ENCODE results near the gene PLPPR5.

The PLPPR5 gene

DNA sequence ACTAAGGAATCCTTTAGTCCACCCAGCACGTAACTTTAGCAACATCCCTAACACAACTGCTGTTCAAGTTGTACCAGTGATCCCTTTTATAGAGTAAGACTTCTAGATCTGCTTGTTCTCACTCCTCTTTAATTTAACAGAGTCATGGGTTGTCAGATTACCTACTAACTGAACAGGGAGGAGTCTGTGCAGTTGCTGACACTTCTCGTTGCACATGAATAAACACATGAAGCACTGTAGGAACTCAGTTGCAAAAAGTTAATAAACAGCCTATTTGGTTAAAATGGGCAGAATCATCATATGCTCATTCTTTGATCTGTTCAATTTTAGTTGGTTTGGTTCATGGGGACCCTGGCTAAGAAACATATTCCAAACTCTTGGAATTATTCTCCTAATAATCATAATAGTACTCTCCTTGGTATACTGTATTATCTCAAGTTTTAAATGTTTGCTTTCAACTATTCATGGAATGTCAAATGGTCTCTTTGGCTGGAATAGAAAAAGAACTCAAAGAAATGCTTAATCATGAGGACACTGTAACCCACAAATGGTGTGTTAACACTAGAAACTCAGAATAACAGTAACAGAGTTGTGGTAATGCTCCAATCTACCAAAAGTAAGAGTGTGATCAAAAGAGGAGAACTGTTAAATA, 15.6 kb downstream of the PLPPR5 start:
- Histone ChIP-seq H3K9me3 (ENCODE audit: control insufficient read depth, insufficient read depth, low read depth, low read length) (no peaks in the 10 kb centered on the region), H3K27ac (ENCODE audit: extremely low read depth, low read depth, low read length) (no peak overlapping the region), H3K4me1 (ENCODE audit: control insufficient read depth, insufficient read depth, low read length) (no peaks in the 10 kb centered on the region), H3K4me3 (ENCODE audit: low read depth, low read length) (no peak overlapping the region), H3K36me3 (ENCODE audit: control insufficient read depth in 2 of 2, insufficient read depth in 1 of 2, low read length in 2 of 2) (no peaks in the 10 kb centered on the region)
- TF ChIP-seq, protein P1, sequence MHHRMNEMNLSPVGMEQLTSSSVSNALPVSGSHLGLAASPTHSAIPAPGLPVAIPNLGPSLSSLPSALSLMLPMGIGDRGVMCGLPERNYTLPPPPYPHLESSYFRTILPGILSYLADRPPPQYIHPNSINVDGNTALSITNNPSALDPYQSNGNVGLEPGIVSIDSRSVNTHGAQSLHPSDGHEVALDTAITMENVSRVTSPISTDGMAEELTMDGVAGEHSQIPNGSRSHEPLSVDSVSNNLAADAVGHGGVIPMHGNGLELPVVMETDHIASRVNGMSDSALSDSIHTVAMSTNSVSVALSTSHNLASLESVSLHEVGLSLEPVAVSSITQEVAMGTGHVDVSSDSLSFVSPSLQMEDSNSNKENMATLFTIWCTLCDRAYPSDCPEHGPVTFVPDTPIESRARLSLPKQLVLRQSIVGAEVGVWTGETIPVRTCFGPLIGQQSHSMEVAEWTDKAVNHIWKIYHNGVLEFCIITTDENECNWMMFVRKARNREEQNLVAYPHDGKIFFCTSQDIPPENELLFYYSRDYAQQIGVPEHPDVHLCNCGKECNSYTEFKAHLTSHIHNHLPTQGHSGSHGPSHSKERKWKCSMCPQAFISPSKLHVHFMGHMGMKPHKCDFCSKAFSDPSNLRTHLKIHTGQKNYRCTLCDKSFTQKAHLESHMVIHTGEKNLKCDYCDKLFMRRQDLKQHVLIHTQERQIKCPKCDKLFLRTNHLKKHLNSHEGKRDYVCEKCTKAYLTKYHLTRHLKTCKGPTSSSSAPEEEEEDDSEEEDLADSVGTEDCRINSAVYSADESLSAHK (tag by site-specific recombination; IDR thresholded peaks at IDR 0.05): no peak
- TF ChIP-seq, protein P2, sequence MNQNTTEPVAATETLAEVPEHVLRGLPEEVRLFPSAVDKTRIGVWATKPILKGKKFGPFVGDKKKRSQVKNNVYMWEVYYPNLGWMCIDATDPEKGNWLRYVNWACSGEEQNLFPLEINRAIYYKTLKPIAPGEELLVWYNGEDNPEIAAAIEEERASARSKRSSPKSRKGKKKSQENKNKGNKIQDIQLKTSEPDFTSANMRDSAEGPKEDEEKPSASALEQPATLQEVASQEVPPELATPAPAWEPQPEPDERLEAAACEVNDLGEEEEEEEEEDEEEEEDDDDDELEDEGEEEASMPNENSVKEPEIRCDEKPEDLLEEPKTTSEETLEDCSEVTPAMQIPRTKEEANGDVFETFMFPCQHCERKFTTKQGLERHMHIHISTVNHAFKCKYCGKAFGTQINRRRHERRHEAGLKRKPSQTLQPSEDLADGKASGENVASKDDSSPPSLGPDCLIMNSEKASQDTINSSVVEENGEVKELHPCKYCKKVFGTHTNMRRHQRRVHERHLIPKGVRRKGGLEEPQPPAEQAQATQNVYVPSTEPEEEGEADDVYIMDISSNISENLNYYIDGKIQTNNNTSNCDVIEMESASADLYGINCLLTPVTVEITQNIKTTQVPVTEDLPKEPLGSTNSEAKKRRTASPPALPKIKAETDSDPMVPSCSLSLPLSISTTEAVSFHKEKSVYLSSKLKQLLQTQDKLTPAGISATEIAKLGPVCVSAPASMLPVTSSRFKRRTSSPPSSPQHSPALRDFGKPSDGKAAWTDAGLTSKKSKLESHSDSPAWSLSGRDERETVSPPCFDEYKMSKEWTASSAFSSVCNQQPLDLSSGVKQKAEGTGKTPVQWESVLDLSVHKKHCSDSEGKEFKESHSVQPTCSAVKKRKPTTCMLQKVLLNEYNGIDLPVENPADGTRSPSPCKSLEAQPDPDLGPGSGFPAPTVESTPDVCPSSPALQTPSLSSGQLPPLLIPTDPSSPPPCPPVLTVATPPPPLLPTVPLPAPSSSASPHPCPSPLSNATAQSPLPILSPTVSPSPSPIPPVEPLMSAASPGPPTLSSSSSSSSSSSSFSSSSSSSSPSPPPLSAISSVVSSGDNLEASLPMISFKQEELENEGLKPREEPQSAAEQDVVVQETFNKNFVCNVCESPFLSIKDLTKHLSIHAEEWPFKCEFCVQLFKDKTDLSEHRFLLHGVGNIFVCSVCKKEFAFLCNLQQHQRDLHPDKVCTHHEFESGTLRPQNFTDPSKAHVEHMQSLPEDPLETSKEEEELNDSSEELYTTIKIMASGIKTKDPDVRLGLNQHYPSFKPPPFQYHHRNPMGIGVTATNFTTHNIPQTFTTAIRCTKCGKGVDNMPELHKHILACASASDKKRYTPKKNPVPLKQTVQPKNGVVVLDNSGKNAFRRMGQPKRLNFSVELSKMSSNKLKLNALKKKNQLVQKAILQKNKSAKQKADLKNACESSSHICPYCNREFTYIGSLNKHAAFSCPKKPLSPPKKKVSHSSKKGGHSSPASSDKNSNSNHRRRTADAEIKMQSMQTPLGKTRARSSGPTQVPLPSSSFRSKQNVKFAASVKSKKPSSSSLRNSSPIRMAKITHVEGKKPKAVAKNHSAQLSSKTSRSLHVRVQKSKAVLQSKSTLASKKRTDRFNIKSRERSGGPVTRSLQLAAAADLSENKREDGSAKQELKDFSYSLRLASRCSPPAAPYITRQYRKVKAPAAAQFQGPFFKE (tag by site-specific recombination; IDR thresholded peaks at IDR 0.05; ENCODE audit: borderline replicate concordance): no peak
- TF ChIP-seq ZFP41 (tag by site-specific recombination; IDR thresholded peaks at IDR 0.05; ENCODE audit: borderline replicate concordance) (no peak), ZNF664 (tag by site-specific recombination; IDR thresholded peaks at IDR 0.05) (no peak), BCL11B (tag by site-specific recombination; IDR thresholded peaks at IDR 0.05; ENCODE audit: low read depth) (no peak), GLI2 (tag by site-specific recombination; IDR thresholded peaks at IDR 0.05; ENCODE audit: borderline replicate concordance, low read depth) (no peak), ZBTB20 (tag by site-specific recombination; IDR thresholded peaks at IDR 0.05) (no peak), SP7 (tag by site-specific recombination; IDR thresholded peaks at IDR 0.05) (no peak), ZNF530 (tag by site-specific recombination; IDR thresholded peaks at IDR 0.05; ENCODE audit: low read depth) (no peak), WT1 (tag by site-specific recombination; IDR thresholded peaks at IDR 0.05) (no peak), ZNF114 (tag by site-specific recombination; IDR thresholded peaks at IDR 0.05) (no peak), PRDM1 (tag by site-specific recombination; IDR thresholded peaks at IDR 0.05) (no peak), ZNF423 (tag by site-specific recombination; IDR thresholded peaks at IDR 0.05) (no peak)
- TF ChIP-seq, protein P3, sequence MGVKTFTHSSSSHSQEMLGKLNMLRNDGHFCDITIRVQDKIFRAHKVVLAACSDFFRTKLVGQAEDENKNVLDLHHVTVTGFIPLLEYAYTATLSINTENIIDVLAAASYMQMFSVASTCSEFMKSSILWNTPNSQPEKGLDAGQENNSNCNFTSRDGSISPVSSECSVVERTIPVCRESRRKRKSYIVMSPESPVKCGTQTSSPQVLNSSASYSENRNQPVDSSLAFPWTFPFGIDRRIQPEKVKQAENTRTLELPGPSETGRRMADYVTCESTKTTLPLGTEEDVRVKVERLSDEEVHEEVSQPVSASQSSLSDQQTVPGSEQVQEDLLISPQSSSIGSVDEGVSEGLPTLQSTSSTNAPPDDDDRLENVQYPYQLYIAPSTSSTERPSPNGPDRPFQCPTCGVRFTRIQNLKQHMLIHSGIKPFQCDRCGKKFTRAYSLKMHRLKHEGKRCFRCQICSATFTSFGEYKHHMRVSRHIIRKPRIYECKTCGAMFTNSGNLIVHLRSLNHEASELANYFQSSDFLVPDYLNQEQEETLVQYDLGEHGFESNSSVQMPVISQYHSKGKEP (tag by site-specific recombination; IDR thresholded peaks at IDR 0.05): no peak
- TF ChIP-seq, protein P4, sequence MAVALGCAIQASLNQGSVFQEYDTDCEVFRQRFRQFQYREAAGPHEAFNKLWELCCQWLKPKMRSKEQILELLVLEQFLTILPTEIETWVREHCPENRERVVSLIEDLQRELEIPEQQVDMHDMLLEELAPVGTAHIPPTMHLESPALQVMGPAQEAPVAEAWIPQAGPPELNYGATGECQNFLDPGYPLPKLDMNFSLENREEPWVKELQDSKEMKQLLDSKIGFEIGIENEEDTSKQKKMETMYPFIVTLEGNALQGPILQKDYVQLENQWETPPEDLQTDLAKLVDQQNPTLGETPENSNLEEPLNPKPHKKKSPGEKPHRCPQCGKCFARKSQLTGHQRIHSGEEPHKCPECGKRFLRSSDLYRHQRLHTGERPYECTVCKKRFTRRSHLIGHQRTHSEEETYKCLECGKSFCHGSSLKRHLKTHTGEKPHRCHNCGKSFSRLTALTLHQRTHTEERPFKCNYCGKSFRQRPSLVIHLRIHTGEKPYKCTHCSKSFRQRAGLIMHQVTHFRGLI (tag by site-specific recombination; IDR thresholded peaks at IDR 0.05): no peak
- TF ChIP-seq, protein P5, sequence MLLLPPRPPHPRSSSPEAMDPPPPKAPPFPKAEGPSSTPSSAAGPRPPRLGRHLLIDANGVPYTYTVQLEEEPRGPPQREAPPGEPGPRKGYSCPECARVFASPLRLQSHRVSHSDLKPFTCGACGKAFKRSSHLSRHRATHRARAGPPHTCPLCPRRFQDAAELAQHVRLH (tag by site-specific recombination; IDR thresholded peaks at IDR 0.05): no peak
- ChIA-PET POLR2A (no interaction called here), CTCF (no interaction called here)

All from HEK293 (cell line).